Spleen (tissue), 11 donors: ENCODE results near the gene TMEM163. TPM values are rescaled to one million over a fixed set of nuclear protein-coding genes. Genes with fewer than 3 reads are reported as not detected.

ENCODE experiments used
- DNase-seq: peaks from one replicate; pipeline ENCODE4 v3.0.0-alpha.2; 2020
- H3K27ac ChIP-seq, 8 donors: fragments of 200-600 bp; sonication (generic) in 7 of 8; 1 replicate in 4 of 8; 2 replicates in 4 of 8; pipeline versions ENCODE4 v1.5.0 to v1.8.0; 2016 to 2021; ENCODE audit warnings: inconsistent platforms in 4 of 8, mild to moderate bottlenecking in 4 of 8, moderate library complexity in 1 of 8
- H3K27me3 ChIP-seq, 7 donors: fragments of 200-600 bp; sonication (generic) in 6 of 7; replicated peaks in 1 of 7; 1 replicate in 4 of 7; 2 replicates in 3 of 7; pipeline versions ENCODE4 v1.5.0 to v1.8.0; 2016 to 2021; ENCODE audit warnings: inconsistent platforms in 3 of 7, mild to moderate bottlenecking in 1 of 7
- H3K36me3 ChIP-seq, 6 donors: fragments of 200-600 bp; sonication (generic) in 5 of 6; 1 replicate in 4 of 6; 2 replicates in 2 of 6; pipeline versions ENCODE4 v1.5.0 to v1.8.0; 2016 to 2021; ENCODE audit warnings: inconsistent platforms in 2 of 6
- H3K4me1 ChIP-seq, 6 donors: fragments of 200-600 bp; sonication (generic) in 5 of 6; 1 replicate in 3 of 6; 2 replicates in 3 of 6; pipeline versions ENCODE4 v1.5.0 to v1.8.0; 2016 to 2021; ENCODE audit warnings: inconsistent platforms in 3 of 6
- H3K4me3 ChIP-seq, 8 donors: fragments of 200-600 bp; sonication (generic) in 7 of 8; 1 replicate in 4 of 8; 2 replicates in 4 of 8; pipeline versions ENCODE4 v1.5.0 to v1.8.0; 2016 to 2021; ENCODE audit warnings: inconsistent platforms in 4 of 8, mild to moderate bottlenecking in 4 of 8, moderate library complexity in 2 of 8
- H3K9me3 ChIP-seq, 8 donors: fragments of 200-600 bp; sonication (generic) in 7 of 8; 1 replicate in 4 of 8; 2 replicates in 4 of 8; pipeline versions ENCODE4 v1.5.0 to v1.8.0; 2016 to 2021; ENCODE audit warnings: inconsistent platforms in 4 of 8
- POLR2A ChIP-seq, 3 donors: fragments of 450-650 bp; IDR thresholded peaks; one replicate each; pipeline ENCODE4 v1.5.1; 2017; ENCODE audit warnings: antibody characterized with exemption in 3 of 3, mild to moderate bottlenecking in 1 of 3
- POLR2AphosphoS5 ChIP-seq, 3 donors: sonication (generic); formaldehyde crosslinking; IDR thresholded peaks; one replicate each; pipeline ENCODE4 v1.5.1; 2017; ENCODE audit warnings: antibody characterized with exemption in 3 of 3
- WGBS, 5 donors: extraction: QIAGEN DNeasy Blood & Tissue Kit in 3 of 5; methylation state at CpG; one replicate each; pipeline versions ENCODE4 v1.1.5 to v1.1.7; 2013 to 2018; 5-methylcytosine and 5-hydroxymethylcytosine counted together
- intact Hi-C: fragments of 100-400 bp; cut with DNase I; formaldehyde crosslinking; loops from one replicate; pipeline ENCODE4 v1.15.0; 2023; ENCODE audit warnings: low total_unique reads
- polyA plus RNA-seq, 3 donors: library from polyadenylated mRNA; stranded (reverse); fragments of 200-250 nt; gene quantifications; one replicate each; pipeline ENCODE4 v1.2.1, GENCODE V29; 2013
- total RNA-seq, 7 donors: library from RNA; depleted of rRNA in 3 of 7; stranded (reverse); fragments of >200 nt in 3 of 7; fragmentation: NEBNext Ultra II Directional in 4 of 7; extraction: Animal tissue kit (Norgen Biotek cat#: 25700) in 4 of 7; gene quantifications; one replicate each; pipeline versions ENCODE4 v1.1.0 to v1.2.1, GENCODE V29; 2016 to 2021
- TF ChIP-seq, protein P1 (sequence below), 11 experiments: fragments of 200-600 bp in 7 of 11; fragments of 450-650 bp in 4 of 11; sonication (generic) in 4 of 11; IDR thresholded peaks in 8 of 11; conservative IDR thresholded peaks in 3 of 11; 1 replicate in 7 of 11; 2 replicates in 4 of 11; pipeline versions ENCODE4 v1.4.0 to v1.8.0; 2016 to 2021; ENCODE audit warnings: antibody characterized with exemption in 11 of 11, inconsistent platforms in 4 of 11, mild to moderate bottlenecking in 1 of 11
- donor health status: healthy with polysubstance abuse.
- donor health status: DM: no; HTN: no; CAD: no; lungs with moderate emphysema.
- donor health status: DM: no; HTN: no; CAD: no.
- donor health status: Bipolar disorder and iron deficiency.
- donor health status: healthy.
- donor health status: DM: no; HTN: no; CAD: no.
- donor health status: DM: yes; HTN: yes; CAD: no.

The TMEM163 gene
- total and polyA plus RNA-seq, 10 donors, result 2.4 to 12.5 (median 3.7) TPM

DNA sequence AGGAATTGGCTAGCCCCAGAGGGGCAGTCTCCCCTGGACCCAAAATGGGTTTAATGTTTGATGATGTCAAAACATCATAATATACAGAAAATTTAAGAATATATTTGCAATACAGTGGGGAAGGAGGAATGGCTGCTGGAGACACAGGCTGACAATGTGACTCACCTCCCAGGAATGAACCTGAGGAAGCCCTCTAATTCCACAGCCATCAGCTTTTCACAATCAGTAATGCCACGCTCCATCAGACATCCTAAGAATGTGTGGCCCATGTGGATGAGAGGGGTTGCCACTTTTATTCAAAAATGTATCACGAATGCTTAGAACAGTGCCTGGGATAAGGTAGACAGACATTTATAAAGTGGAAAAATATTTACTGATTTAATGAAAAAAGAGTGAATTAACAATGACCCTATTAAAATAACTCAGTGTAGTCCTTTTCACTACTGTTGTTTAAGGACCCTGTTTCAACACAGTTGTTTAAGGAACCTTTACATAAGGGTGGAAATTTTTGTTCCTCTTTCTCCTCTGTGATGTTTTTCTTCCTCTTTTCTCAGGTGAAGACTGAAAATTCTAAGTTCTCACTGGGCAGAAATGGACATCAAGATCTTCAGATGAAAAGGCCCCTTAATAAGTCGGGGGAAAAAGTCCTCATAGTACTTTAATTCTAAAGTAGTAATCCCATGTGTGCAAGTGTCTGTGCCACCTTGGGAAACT is 17.5 kb upstream of the TMEM163 start:
- intact Hi-C loops, result no loop called here
- 57 to 66% (median 64%) methylated on average over 3 of the region's 3 CpGs for WGBS, 5 donors
- TF ChIP-seq, protein P1, sequence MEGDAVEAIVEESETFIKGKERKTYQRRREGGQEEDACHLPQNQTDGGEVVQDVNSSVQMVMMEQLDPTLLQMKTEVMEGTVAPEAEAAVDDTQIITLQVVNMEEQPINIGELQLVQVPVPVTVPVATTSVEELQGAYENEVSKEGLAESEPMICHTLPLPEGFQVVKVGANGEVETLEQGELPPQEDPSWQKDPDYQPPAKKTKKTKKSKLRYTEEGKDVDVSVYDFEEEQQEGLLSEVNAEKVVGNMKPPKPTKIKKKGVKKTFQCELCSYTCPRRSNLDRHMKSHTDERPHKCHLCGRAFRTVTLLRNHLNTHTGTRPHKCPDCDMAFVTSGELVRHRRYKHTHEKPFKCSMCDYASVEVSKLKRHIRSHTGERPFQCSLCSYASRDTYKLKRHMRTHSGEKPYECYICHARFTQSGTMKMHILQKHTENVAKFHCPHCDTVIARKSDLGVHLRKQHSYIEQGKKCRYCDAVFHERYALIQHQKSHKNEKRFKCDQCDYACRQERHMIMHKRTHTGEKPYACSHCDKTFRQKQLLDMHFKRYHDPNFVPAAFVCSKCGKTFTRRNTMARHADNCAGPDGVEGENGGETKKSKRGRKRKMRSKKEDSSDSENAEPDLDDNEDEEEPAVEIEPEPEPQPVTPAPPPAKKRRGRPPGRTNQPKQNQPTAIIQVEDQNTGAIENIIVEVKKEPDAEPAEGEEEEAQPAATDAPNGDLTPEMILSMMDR (IDR thresholded peaks at IDR 0.05 in 8 of 11, conservative IDR thresholded peaks at IDR 0.05 in 3 of 11), result no peak
- TF ChIP-seq POLR2A (IDR thresholded peaks at IDR 0.05), result no peak
- TF ChIP-seq POLR2AphosphoS5 (IDR thresholded peaks at IDR 0.05), result no peak
- Histone ChIP-seq H3K4me1 (peaks cover 4 to 56% (median 39%) of the 10 kb centered on the region in 6 donors), H3K27ac (peak overlapping the region in 5 of 8 donors; percentile 9 to 83 (median 54)), H3K9me3 (no peaks in the 10 kb centered on the region), H3K36me3 (no peaks in the 10 kb centered on the region), H3K27me3 (peaks cover 0 to 14% (median 0%) of the 10 kb centered on the region in 7 donors), H3K4me3 (no peak overlapping the region)
- no peak for DNase-seq

GRCh38 chr2:134728163-134728562 is 9.4 kb upstream of the TMEM163 start:
- intact Hi-C loops, result no loop called here
- TF ChIP-seq, protein P1 (IDR thresholded peaks at IDR 0.05 in 8 of 11, conservative IDR thresholded peaks at IDR 0.05 in 3 of 11), result no peak
- TF ChIP-seq POLR2AphosphoS5 (IDR thresholded peaks at IDR 0.05) (no peak), POLR2A (IDR thresholded peaks at IDR 0.05) (no peak)
- no peak overlapping the region for H3K27ac ChIP-seq
- H3K27me3 ChIP-seq, result no peaks in the 10 kb centered on the region
- no peak overlapping the region for H3K4me3 ChIP-seq
- no peak for DNase-seq
- H3K4me1 ChIP-seq, result no peaks in the 10 kb centered on the region
- H3K36me3 ChIP-seq, result no peaks in the 10 kb centered on the region
- no peaks in the 10 kb centered on the region for H3K9me3 ChIP-seq
- WGBS, 5 donors, result 86 to 95% (median 88%) methylated on average over 3 of the region's 3 CpGs

GRCh38 chr2:134727385-134727784 is 8.6 kb upstream of the TMEM163 start:
- intact Hi-C loops, result no loop called here
- Histone ChIP-seq H3K27ac (no peak overlapping the region), H3K4me3 (no peak overlapping the region), H3K27me3 (peaks cover 0 to 3% (median 0%) of the 10 kb centered on the region in 7 donors), H3K36me3 (no peaks in the 10 kb centered on the region), H3K4me1 (no peaks in the 10 kb centered on the region), H3K9me3 (no peaks in the 10 kb centered on the region)
- 73 to 91% (median 81%) methylated on average over 4 of the region's 4 CpGs for WGBS, 5 donors
- no peak for DNase-seq
- TF ChIP-seq, protein P1 (IDR thresholded peaks at IDR 0.05 in 8 of 11, conservative IDR thresholded peaks at IDR 0.05 in 3 of 11), result no peak
- TF ChIP-seq POLR2A (IDR thresholded peaks at IDR 0.05), result no peak
- no peak for TF ChIP-seq POLR2AphosphoS5 (IDR thresholded peaks at IDR 0.05)

- no peak for TF ChIP-seq POLR2A (IDR thresholded peaks at IDR 0.05)
- TF ChIP-seq, protein P1 (IDR thresholded peaks at IDR 0.05 in 8 of 11, conservative IDR thresholded peaks at IDR 0.05 in 3 of 11), result no peak
- TF ChIP-seq POLR2AphosphoS5 (IDR thresholded peaks at IDR 0.05), result no peak
- Histone ChIP-seq H3K27ac (no peak overlapping the region), H3K4me1 (no peaks in the 10 kb centered on the region), H3K27me3 (peaks cover 0 to 7% (median 0%) of the 10 kb centered on the region in 7 donors), H3K9me3 (no peaks in the 10 kb centered on the region), H3K36me3 (no peaks in the 10 kb centered on the region), H3K4me3 (no peak overlapping the region)
- intact Hi-C loops, result no loop called here
- no peak for DNase-seq
Measured at GRCh38 chr2:134726645-134727044, 7.8 kb upstream of the TMEM163 start.
